Nephron (organoid): ENCODE data around the gene TAS1R1.

Experiments used
- H3K27ac Mint-ChIP-seq, 3 experiments: 2 replicates each; pipeline ENCODE4 v1.8.0; 2020; ENCODE audit warnings: mixed read lengths in 3 of 3, mild to moderate bottlenecking in 2 of 3, moderate library complexity in 1 of 3
- H3K27me3 Mint-ChIP-seq: 2 replicates; pipeline ENCODE4 v1.8.0; 2021; ENCODE audit warnings: low read depth, mild to moderate bottlenecking, moderate library complexity, mixed read lengths
- H3K36me3 Mint-ChIP-seq: 2 replicates; pipeline ENCODE4 v1.8.0; 2020; ENCODE audit warnings: low read depth, mixed read lengths
- H3K4me1 Mint-ChIP-seq: 2 replicates; pipeline ENCODE4 v1.8.0; 2020; ENCODE audit warnings: mixed read lengths
- H3K4me3 Mint-ChIP-seq, 3 experiments: 2 replicates each; pipeline ENCODE4 v1.8.0; 2020; ENCODE audit warnings: mild to moderate bottlenecking in 3 of 3, mixed read lengths in 3 of 3, moderate library complexity in 2 of 3
- H3K9me3 Mint-ChIP-seq: 2 replicates; pipeline ENCODE4 v1.8.0; 2020; ENCODE audit warnings: mixed read lengths
- CTCF ChIP-seq, 3 experiments: fragments of 200-600 bp; sonication (generic); IDR thresholded peaks; one replicate each; pipeline ENCODE4 v1.5.0; 2021; ENCODE audit warnings: antibody characterized with exemption in 3 of 3; ENCODE audit not compliant: unreplicated experiment in 3 of 3

Gene TAS1R1

GRCh38 chr1:6601049-6601922, 46.2 kb downstream of the TAS1R1 start:
- H3K4me3 Mint-ChIP-seq = peak overlapping the region; percentile 92 to 98 (median 98)
- H3K27ac Mint-ChIP-seq = peak overlapping the region; percentile 81 to 97 (median 92)
- H3K36me3 Mint-ChIP-seq = peaks cover 12% of the 10 kb centered on the region
- no peaks in the 10 kb centered on the region for H3K9me3 Mint-ChIP-seq
- TF ChIP-seq CTCF (IDR thresholded peaks at IDR 0.05; ENCODE audit: unreplicated experiment in 3 of 3) = no peak
- no peaks in the 10 kb centered on the region for H3K27me3 Mint-ChIP-seq
- H3K4me1 Mint-ChIP-seq = peaks cover 48% of the 10 kb centered on the region

- peak overlapping the region; percentile 92 to 98 (median 98) for H3K4me3 Mint-ChIP-seq
- H3K9me3 Mint-ChIP-seq = no peaks in the 10 kb centered on the region
- H3K36me3 Mint-ChIP-seq = peaks cover 7% of the 10 kb centered on the region
- peak overlapping the region in 2 of 3 experiments; percentile 81 to 97 for H3K27ac Mint-ChIP-seq
- peaks cover 42% of the 10 kb centered on the region for H3K4me1 Mint-ChIP-seq
- H3K27me3 Mint-ChIP-seq = no peaks in the 10 kb centered on the region
- TF ChIP-seq CTCF (IDR thresholded peaks at IDR 0.05; ENCODE audit: unreplicated experiment in 3 of 3) = peak in 1 of 3 experiments; percentile 4
Measured at GRCh38 chr1:6601923-6602668, 47.0 kb downstream of the TAS1R1 start.

- peak within 1 kb of the TSS; percentile 92 to 98 (median 98) for H3K4me3 Mint-ChIP-seq
- H3K9me3 Mint-ChIP-seq = no peaks in the 10 kb centered on the region
- peak within 1 kb of the TSS; percentile 99 to 100 (median 100) for H3K27ac Mint-ChIP-seq
- no peaks in the 10 kb centered on the region for H3K27me3 Mint-ChIP-seq
- TF ChIP-seq CTCF (IDR thresholded peaks at IDR 0.05; ENCODE audit: unreplicated experiment in 3 of 3) = no peak
- H3K36me3 Mint-ChIP-seq = peaks cover 3% of the 10 kb centered on the region
- H3K4me1 Mint-ChIP-seq = peaks cover 41% of the 10 kb centered on the region
Measured at GRCh38 chr1:6602669-6603237, 47.6 kb downstream of the TAS1R1 start, which contains the start of gene KLHL21. Gene KLHL21 (minus strand): TSS chr1:6602869. CDS start chr1:6602817, 52 bp downstream.

GRCh38 chr1:6603238-6603914, 48.3 kb downstream of the TAS1R1 start:
- Mint-ChIP-seq H3K27ac (peak overlapping the region; percentile 99 to 100 (median 100)), H3K36me3 (no peaks in the 10 kb centered on the region), H3K4me3 (peak overlapping the region; percentile 80 to 87 (median 84)), H3K4me1 (peaks cover 43% of the 10 kb centered on the region), H3K27me3 (no peaks in the 10 kb centered on the region), H3K9me3 (no peaks in the 10 kb centered on the region)
- no peak for TF ChIP-seq CTCF (IDR thresholded peaks at IDR 0.05; ENCODE audit: unreplicated experiment in 3 of 3)

- H3K4me1 Mint-ChIP-seq = peaks cover 42% of the 10 kb centered on the region
- no peaks in the 10 kb centered on the region for H3K9me3 Mint-ChIP-seq
- H3K4me3 Mint-ChIP-seq = peak overlapping the region; percentile 80 to 87 (median 84)
- H3K36me3 Mint-ChIP-seq = no peaks in the 10 kb centered on the region
- peak in 1 of 3 experiments; percentile 13 for TF ChIP-seq CTCF (IDR thresholded peaks at IDR 0.05; ENCODE audit: unreplicated experiment in 3 of 3)
- H3K27me3 Mint-ChIP-seq = no peaks in the 10 kb centered on the region
- peak overlapping the region; percentile 99 to 100 (median 100) for H3K27ac Mint-ChIP-seq
Measured at GRCh38 chr1:6603915-6604558, 48.9 kb downstream of the TAS1R1 start.
